ENCODE data around the gene SEZ6L2. TPM values are rescaled to one million over a fixed set of nuclear protein-coding genes. Genes with fewer than 3 reads are reported as not detected.

Gene SEZ6L2
- total and polyA plus RNA-seq, 9 of the 15 experiments (the other 6 are each of a cell fraction or from before 2014, with no cell fraction given) = 0.10 to 2.1 (median 0.72) TPM

DNA sequence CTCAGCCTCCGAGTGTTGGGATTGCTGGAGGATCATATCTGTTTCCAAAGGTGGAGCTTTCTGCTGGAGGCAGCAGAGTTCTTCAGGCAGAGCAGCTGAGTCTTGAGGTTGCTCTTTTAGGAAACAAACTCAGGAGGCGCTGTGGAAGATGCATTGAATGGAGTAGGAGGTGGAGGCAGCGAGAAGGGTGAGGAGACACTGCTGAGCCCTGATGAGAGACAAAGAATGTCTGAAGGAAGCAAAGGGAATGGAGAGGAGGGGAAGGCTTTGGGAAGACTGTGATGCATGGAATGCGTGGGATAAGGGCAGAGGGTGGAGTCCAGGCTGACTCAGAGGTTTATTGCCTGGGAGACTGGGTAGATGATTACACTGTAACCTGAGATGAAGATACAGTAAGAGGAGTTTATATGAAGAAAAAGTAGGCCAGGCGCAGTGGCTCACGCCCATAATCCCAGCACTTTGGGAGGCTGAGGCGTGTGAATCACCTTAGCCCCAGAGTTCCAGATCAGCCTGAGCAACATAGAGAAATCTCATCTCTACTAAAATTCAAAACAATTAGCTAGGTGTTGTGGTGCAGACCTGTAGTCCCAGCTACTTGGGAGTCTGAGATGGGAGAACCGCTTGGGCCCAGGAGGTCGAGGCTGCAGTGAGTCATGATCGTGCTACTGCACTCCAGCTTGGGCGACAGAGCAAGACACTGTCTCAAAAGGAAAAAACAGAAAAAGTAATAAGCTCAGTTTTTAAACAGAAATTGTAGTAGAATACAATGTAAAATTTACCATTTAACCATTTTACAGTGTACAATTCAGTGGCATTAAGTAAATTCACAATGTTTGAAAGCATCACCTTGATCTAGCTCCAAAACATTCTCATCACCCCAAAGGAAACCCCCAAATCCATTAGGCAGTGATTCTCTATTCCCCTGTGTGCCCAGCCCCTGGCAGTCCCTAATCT lies 44.8 kb upstream of the SEZ6L2 start (continued):
- peak; percentile 15; the same call in 1 of the 2 replicates for TF ChIP-seq TEAD2 (tag; IDR thresholded peaks at IDR 0.05)
- TF ChIP-seq ARID4B (CRISPR knock-in tag; IDR thresholded peaks at IDR 0.05) = 0 out of 2 replicates have a peak, but pooled peaks have one; percentile 15
- TF ChIP-seq ERF (CRISPR knock-in tag; IDR thresholded peaks at IDR 0.05) = no peak
- TF ChIP-seq RFX1 (IDR thresholded peaks at IDR 0.05) = peak; percentile 72
- TF ChIP-seq HINFP (tag; conservative IDR thresholded peaks at IDR 0.05; ENCODE audit: low read depth) = no peak
- TF ChIP-seq HLTF (IDR thresholded peaks at IDR 0.05) = 0 out of 2 replicates have a peak, but pooled peaks have one; percentile 29
- no peak for TF ChIP-seq BDP1 (IDR thresholded peaks at IDR 0.05; ENCODE audit: insufficient read depth, insufficient read length)
- 0 out of 2 replicates have a peak, but pooled peaks have one; percentile 2 for TF ChIP-seq BHLHE40 (IDR thresholded peaks at IDR 0.05; ENCODE audit: low read length)
- peak; percentile 76 to 77; a peak in 3 of 4 replicates for TF ChIP-seq MLLT1 (IDR thresholded peaks at IDR 0.05)
- TF ChIP-seq MTA1 (IDR thresholded peaks at IDR 0.05; ENCODE audit: borderline replicate concordance) = peak; percentile 68; the same call in 1 of the 2 replicates
- TF ChIP-seq KLF6 (CRISPR knock-in tag; IDR thresholded peaks at IDR 0.05; ENCODE audit: borderline replicate concordance) = no peak
- TF ChIP-seq ZNF561 (CRISPR knock-in tag; conservative IDR thresholded peaks at IDR 0.05) = no peak
- TF ChIP-seq SP2 (IDR thresholded peaks at IDR 0.05; ENCODE audit: extremely low read depth, low read depth, low read length, poor library complexity, severe bottlenecking) = no peak
- TF ChIP-seq RBM22 (IDR thresholded peaks at IDR 0.05; ENCODE audit: low read depth, low read length, poor library complexity, severe bottlenecking) = no peak
- 0 out of 2 replicates have a peak, but pooled peaks have one; percentile 15 for TF ChIP-seq NCOA1 (IDR thresholded peaks at IDR 0.05; ENCODE audit: low read depth)
- peak; percentile 63 for TF ChIP-seq NRF1 (conservative IDR thresholded peaks at IDR 0.05 in 1 of 2, IDR thresholded peaks at IDR 0.05 in 1 of 2)
- peak; percentile 39 for TF ChIP-seq NFE2 (IDR thresholded peaks at IDR 0.05; ENCODE audit: low read depth)
- 0 out of 2 replicates have a peak, but pooled peaks have one; percentile 53 for TF ChIP-seq FOXK1 (CRISPR knock-in tag; IDR thresholded peaks at IDR 0.05; ENCODE audit: borderline replicate concordance)
- no peak for TF ChIP-seq ZNF217 (CRISPR knock-in tag; IDR thresholded peaks at IDR 0.05)

Data from K562 (cell line).